HepG2 (cell line): ENCODE measurements around the gene CITED4. TPM values are rescaled to one million over a fixed set of nuclear protein-coding genes. Genes with fewer than 3 reads are reported as not detected.

Source experiments
- KIAA2018 ChIP-seq: sonication (generic); formaldehyde crosslinking; IDR thresholded peaks from 2 replicates; pipeline ENCODE4 v1.5.0; 2020; ENCODE audit warnings: mild to moderate bottlenecking, missing genetic modification reagents, borderline replicate concordance
- PBX3 ChIP-seq: sonication (generic); formaldehyde crosslinking; IDR thresholded peaks from 2 replicates; pipeline ENCODE4 v1.8.1; 2023; ENCODE audit warnings: missing genetic modification reagents, inconsistent platforms, borderline replicate concordance
- STAG1 ChIP-seq: sonication (generic); formaldehyde crosslinking; IDR thresholded peaks from 2 replicates; pipeline ENCODE4 v1.4.0; 2020; ENCODE audit warnings: missing genetic modification reagents
- TARDBP ChIP-seq: sonication (generic); formaldehyde crosslinking; IDR thresholded peaks from 2 replicates; pipeline ENCODE4 v1.8.0; 2022; ENCODE audit warnings: mild to moderate bottlenecking, missing genetic modification reagents
- TCF12 ChIP-seq, 2 experiments: fragments of 450-650 bp in 1 of 2; sonication (generic) in 1 of 2; formaldehyde crosslinking in 1 of 2; IDR thresholded peaks; 2 replicates each; pipeline versions ENCODE4 v1.6.1 to v1.8.0; 2017 to 2022; ENCODE audit warnings: antibody characterized with exemption in 1 of 2, mild to moderate bottlenecking in 1 of 2, missing genetic modification reagents in 1 of 2, moderate library complexity in 1 of 2
- TFDP1 ChIP-seq: IDR thresholded peaks from 2 replicates; pipeline ENCODE4 v1.6.1; 2016; ENCODE audit warnings: missing compliant biosample characterization, missing genetic modification reagents, borderline replicate concordance
- ZBTB33 ChIP-seq: sonication (generic); formaldehyde crosslinking; IDR thresholded peaks from 2 replicates; pipeline ENCODE4 v1.4.0; 2020; ENCODE audit warnings: missing genetic modification reagents
- ZFP36L1 ChIP-seq: sonication (generic); formaldehyde crosslinking; IDR thresholded peaks from 2 replicates; pipeline ENCODE4 v1.8.0; 2022; ENCODE audit warnings: mild to moderate bottlenecking, missing genetic modification reagents, moderate library complexity
- ZNF235 ChIP-seq: sonication (generic); formaldehyde crosslinking; IDR thresholded peaks from 2 replicates; pipeline ENCODE4 v1.8.1; 2023; ENCODE audit warnings: mild to moderate bottlenecking, missing genetic modification reagents, borderline replicate concordance
- ZNF382 ChIP-seq: sonication (generic); formaldehyde crosslinking; IDR thresholded peaks from 2 replicates; pipeline ENCODE4 v1.5.0; 2020; ENCODE audit warnings: missing genetic modification reagents, mild to moderate bottlenecking, borderline replicate concordance
- ZNF883 ChIP-seq: sonication (generic); formaldehyde crosslinking; IDR thresholded peaks from 2 replicates; pipeline ENCODE4 v1.5.1; 2020; ENCODE audit warnings: mild to moderate bottlenecking, missing genetic modification reagents; ENCODE audit errors: not compliant biosample characterization
- polyA plus RNA-seq, 8 experiments: library from polyadenylated mRNA; depleted of rRNA in 3 of 8; stranded (reverse) in 7 of 8; unstranded in 1 of 8; fragments of >200 nt; fragmentation: Illumina TruSeq in 4 of 8; extraction: Trizol in 4 of 8; gene quantifications; 2 replicates each; pipeline versions ENCODE4 v1.2.1 to v1.2.3, GENCODE V29; 2011 to 2016; ENCODE audit warnings: low read depth in 4 of 8, missing spikeins in 1 of 8, mixed read lengths in 1 of 8; ENCODE audit not compliant: insufficient read depth in 1 of 8
- total RNA-seq, 5 experiments: library from RNA; depleted of rRNA; stranded (reverse); fragments of >200 nt; fragmentation: Illumina TruSeq; extraction: Trizol; gene quantifications; 2 replicates each; pipeline ENCODE4 v1.2.3, GENCODE V29; 2016; ENCODE audit warnings: low read depth in 1 of 5

Gene CITED4
- total and polyA plus RNA-seq, 2 of the 13 experiments (the other 11 are each of a cell fraction or from before 2014, with no cell fraction given): 1.5 to 9.9 TPM

GRCh38 chr1:40862008-40862863 lies at the start of gene CITED4 (continued):
- TF ChIP-seq TFDP1: no peak
- TF ChIP-seq KIAA2018: no peak
- TF ChIP-seq TCF12 (IDR thresholded peaks at IDR 0.05): no peak
- TF ChIP-seq TCF12 (CRISPR knock-in tag; IDR thresholded peaks at IDR 0.05): no peak
- TF ChIP-seq ZNF382 (CRISPR knock-in tag): no peak
- TF ChIP-seq STAG1 (CRISPR knock-in tag): peak; percentile 83
- no peak for TF ChIP-seq ZFP36L1 (CRISPR knock-in tag)
- no peak for TF ChIP-seq PBX3 (CRISPR knock-in tag)
- TF ChIP-seq ZNF883 (CRISPR knock-in tag): no peak
- TF ChIP-seq TARDBP (CRISPR knock-in tag): no peak
- TF ChIP-seq ZBTB33 (CRISPR knock-in tag): no peak
- TF ChIP-seq ZNF235 (CRISPR knock-in tag): no peak
